Endometrial microvascular endothelial cells (primary cell): ENCODE data around the gene UBE2J2. TPM values are rescaled to one million over a fixed set of nuclear protein-coding genes. Genes with fewer than 3 reads are reported as not detected.

Source experiments
- in situ Hi-C: cut with HindIII; loops from 2 replicates; pipeline ENCODE4 v1.10.0; 2017; ENCODE audit warnings: low sequenced_read_pairs, low pct_unique_long_range_greater_than_20kb; ENCODE audit errors: inconsistent ontology term
- total RNA-seq: library from RNA; depleted of rRNA; stranded (reverse); fragments of >200 nt; gene quantifications from one replicate; pipeline ENCODE4 v1.2.3, GENCODE V29; 2015; ENCODE audit errors: inconsistent ontology term

Gene UBE2J2
- total RNA-seq, 1 donor from 2014 or later, result 47.6 TPM

GRCh38 chr1:1223321-1223720 lies 50.3 kb downstream of the UBE2J2 start:
- in situ Hi-C loops, result no loop called here

GRCh38 chr1:1222575-1223225 lies 51.0 kb downstream of the UBE2J2 start:
- in situ Hi-C loops, result no loop called here

GRCh38 chr1:1221887-1222574 lies 51.6 kb downstream of the UBE2J2 start:
- in situ Hi-C loops, result no loop called here

- in situ Hi-C loops, result no loop called here
Measured at GRCh38 chr1:1220197-1220596, 53.5 kb downstream of the UBE2J2 start.

GRCh38 chr1:1219341-1219740 lies 54.3 kb downstream of the UBE2J2 start:
- in situ Hi-C loops, result no loop called here

GRCh38 chr1:1218524-1219200 lies 55.0 kb downstream of the UBE2J2 start:
- in situ Hi-C loops, result no loop called here

- in situ Hi-C loops, result no loop called here
Measured at GRCh38 chr1:1217621-1218523, 55.8 kb downstream of the UBE2J2 start.

GRCh38 chr1:1216770-1217620 lies 56.7 kb downstream of the UBE2J2 start:
- in situ Hi-C loops, result no loop called here

GRCh38 chr1:1215881-1216605 lies 57.6 kb downstream of the UBE2J2 start:
- in situ Hi-C loops, result no loop called here

GRCh38 chr1:1215080-1215676 lies 58.5 kb downstream of the UBE2J2 start:
- in situ Hi-C loops, result no loop called here

- in situ Hi-C loops, result no loop called here
Measured at GRCh38 chr1:1213345-1214265, 60.0 kb downstream of the UBE2J2 start, which contains the start of gene TNFRSF4. TSS of gene TNFRSF4 (minus strand) at chr1:1214153. CDS start at chr1:1214127, 26 bp downstream.

- in situ Hi-C loops, result no loop called here
Measured at GRCh38 chr1:1212780-1213344, 60.8 kb downstream of the UBE2J2 start.

- in situ Hi-C loops, result no loop called here
Measured at GRCh38 chr1:1211541-1212441, 61.9 kb downstream of the UBE2J2 start.

- in situ Hi-C loops, result no loop called here
Measured at GRCh38 chr1:1210726-1211540, 62.7 kb downstream of the UBE2J2 start.
